Left colon (tissue), 2 donors: ENCODE measurements around the gene PLAAT5. TPM values are rescaled to one million over a fixed set of nuclear protein-coding genes. Genes with fewer than 3 reads are reported as not detected.
A peak's percentile ranks its signal among the peaks of the same experiment; 100 is the strongest.
"Not testable (repeated sequence)": the region's sequence is repeated elsewhere in the genome, so short reads cannot be mapped to it uniquely, and the experiment has no call there.

Experiments
- ATAC-seq: fragments of 200-7000 bp; cut with Tn5 transposase; one replicate; pipeline ENCODE4 v1.9.1; 2020; ENCODE audit warnings: mild to moderate bottlenecking, moderate library complexity
- DNase-seq, 2 donors: peaks; one replicate each; pipeline ENCODE4 v3.0.0-alpha.2; 2020
- intact Hi-C, 2 donors: fragments of 100-400 bp; cut with DNase I in 1 of 2; cut with micrococcal nuclease in 1 of 2; formaldehyde crosslinking; loops; one replicate each; pipeline versions ENCODE4 v1.11.2 to v1.14.0; 2022; cut with DNase I, micrococcal nuclease
- total RNA-seq, 2 donors: library from RNA; stranded (reverse); fragmentation: NEBNext Ultra II Directional; extraction: Animal tissue kit (Norgen Biotek cat#: 25700); gene quantifications; one replicate each; pipeline ENCODE4 v1.2.1, GENCODE V29; 2021
- donor health status: DM: no; HTN: no; CAD: no.
- donor health status: DM: yes; HTN: yes; CAD: no.

PLAAT5 gene
- total RNA-seq, 2 donors from 2014 or later = 0.21 to 1.1 TPM

- no peak for ATAC-seq
- no peak for DNase-seq
- intact Hi-C loops = no loop called here
Observed at GRCh38 chr11:63491636-63492372, 837 bp upstream of the PLAAT5 start.

GRCh38 chr11:63491240-63491587, 247 bp upstream of the PLAAT5 start:
- ATAC-seq (no peak), DNase-seq (no peak)
- intact Hi-C loops = no loop called here

- no peak for DNase-seq
- no peak for ATAC-seq
- intact Hi-C loops = no loop called here
Observed at GRCh38 chr11:63489879-63490278, 1.1 kb downstream of the PLAAT5 start.

GRCh38 chr11:63488789-63489188, 2.2 kb downstream of the PLAAT5 start:
- DNase-seq = no peak
- ATAC-seq = no peak
- intact Hi-C loops = no loop called here

GRCh38 chr11:63485777-63486176, 5.2 kb downstream of the PLAAT5 start:
- no peak for DNase-seq
- intact Hi-C loops = no loop called here
- no peak for ATAC-seq

GRCh38 chr11:63480039-63480438, 10.9 kb downstream of the PLAAT5 start:
- ATAC-seq = no peak
- intact Hi-C loops = loop anchor here in 1 of 2 donors (5.0 kb wide), 1 partner anchor 152 kb away; no protein-coding TSS in a partner anchor
- no peak for DNase-seq

GRCh38 chr11:63478896-63479295, 12.1 kb downstream of the PLAAT5 start:
- ATAC-seq (peak; percentile 89), DNase-seq (peak in 1 of 2 donors; percentile 18)
- intact Hi-C loops = loop anchor here in 1 of 2 donors (5.0 kb wide), 1 partner anchor 258 kb away; no protein-coding TSS in a partner anchor

GRCh38 chr11:63476618-63477017, 14.3 kb downstream of the PLAAT5 start:
- intact Hi-C loops = loop anchor here in 1 of 2 donors (5.0 kb wide), 1 partner anchor 261 kb away; no protein-coding TSS in a partner anchor
- DNase-seq (no peak), ATAC-seq (no peak)

GRCh38 chr11:63472372-63472771, 18.6 kb downstream of the PLAAT5 start:
- no peak for DNase-seq
- ATAC-seq = no peak
- intact Hi-C loops = no loop called here

- no peak for ATAC-seq
Observed at GRCh38 chr11:63470311-63470710, 20.7 kb downstream of the PLAAT5 start.

GRCh38 chr11:63462137-63462536, 28.8 kb downstream of the PLAAT5 start:
- intact Hi-C loops = no loop called here
- ATAC-seq = no peak
- no peak for DNase-seq

More at GRCh38 chr11:63470311-63470710, 20.7 kb downstream of the PLAAT5 start:
- intact Hi-C loops = no loop called here
- DNase-seq = no peak

- intact Hi-C loops = no loop called here
- ATAC-seq (no peak), DNase-seq (no peak)
Observed at GRCh38 chr11:63459586-63459985, 31.4 kb downstream of the PLAAT5 start.

- intact Hi-C loops = no loop called here
- no peak for ATAC-seq
- DNase-seq = no peak
Observed at GRCh38 chr11:63448646-63449045, 42.3 kb downstream of the PLAAT5 start.

- intact Hi-C loops = no loop called here
- ATAC-seq = no peak
- no peak for DNase-seq
Observed at GRCh38 chr11:63445720-63446119, 45.2 kb downstream of the PLAAT5 start.

- DNase-seq (no peak), ATAC-seq (no peak)
- intact Hi-C loops = no loop called here
Observed at GRCh38 chr11:63445118-63445517, 45.8 kb downstream of the PLAAT5 start.

GRCh38 chr11:63444160-63444559, 46.8 kb downstream of the PLAAT5 start:
- ATAC-seq (no peak), DNase-seq (no peak)

GRCh38 chr11:63443714-63444113, 47.3 kb downstream of the PLAAT5 start:
- intact Hi-C loops = no loop called here
- no peak for ATAC-seq
- no peak for DNase-seq

More at GRCh38 chr11:63444160-63444559, 46.8 kb downstream of the PLAAT5 start:
- intact Hi-C loops = no loop called here

GRCh38 chr11:63435831-63436230, 55.1 kb downstream of the PLAAT5 start:
- ATAC-seq, DNase-seq, intact Hi-C loops: not testable (repeated sequence)

- ATAC-seq, intact Hi-C loops: not testable (repeated sequence)
- peak in 1 of 2 donors; percentile 30 for DNase-seq
Observed at GRCh38 chr11:63435351-63435750, 55.6 kb downstream of the PLAAT5 start.

GRCh38 chr11:63430731-63431130, 60.2 kb downstream of the PLAAT5 start:
- intact Hi-C loops, ATAC-seq, DNase-seq: not testable (repeated sequence)
